Mucosa of stomach (tissue), 1 donor: ENCODE measurements around the gene KCTD15.
A peak's percentile ranks its signal among the peaks of the same experiment; 100 is the strongest.

Source experiments
- H3K27me3 ChIP-seq: one replicate; pipeline ENCODE4 v1.7.0; 2013; ENCODE audit warnings: mild to moderate bottlenecking, low read length; ENCODE audit not compliant: control insufficient read depth, insufficient read depth
- H3K36me3 ChIP-seq: one replicate; pipeline ENCODE4 v1.7.0; 2013; ENCODE audit warnings: low read length; ENCODE audit not compliant: control insufficient read depth, insufficient read depth
- H3K4me1 ChIP-seq: one replicate; pipeline ENCODE4 v1.7.0; 2013; ENCODE audit warnings: mild to moderate bottlenecking, low read length; ENCODE audit not compliant: control insufficient read depth, insufficient read depth
- H3K4me3 ChIP-seq: one replicate; pipeline ENCODE4 v1.7.0; 2013; ENCODE audit warnings: low read length
- H3K9ac ChIP-seq: one replicate; pipeline ENCODE4 v1.7.0; 2013; ENCODE audit warnings: mild to moderate bottlenecking, low read length, moderate library complexity
- H3K9me3 ChIP-seq: one replicate; pipeline ENCODE4 v1.7.0; 2013; ENCODE audit warnings: mild to moderate bottlenecking, low read length, moderate library complexity; ENCODE audit not compliant: control insufficient read depth
- donor health status: Pancreatic carcinoma.

The KCTD15 gene

GRCh38 chr19:33796164-33796875 is at the start of gene KCTD15:
TSS of gene KCTD15 (plus strand) at chr19:33796870. CDS start at chr19:33800455, 3,585 bp downstream.
- peak within 1 kb of the TSS; percentile 50 for H3K4me3 ChIP-seq
- H3K36me3 ChIP-seq: no peaks in the 10 kb centered on the region
- H3K9ac ChIP-seq: peak within 1 kb of the TSS; percentile 73
- no peaks in the 10 kb centered on the region for H3K9me3 ChIP-seq
- no peaks in the 10 kb centered on the region for H3K27me3 ChIP-seq
- H3K4me1 ChIP-seq: peaks cover 9% of the 10 kb centered on the region

- H3K4me3 ChIP-seq: no peak overlapping the region
- no peak overlapping the region for H3K9ac ChIP-seq
- H3K27me3 ChIP-seq: no peaks in the 10 kb centered on the region
- no peaks in the 10 kb centered on the region for H3K36me3 ChIP-seq
- no peaks in the 10 kb centered on the region for H3K4me1 ChIP-seq
- H3K9me3 ChIP-seq: no peaks in the 10 kb centered on the region
Observed at GRCh38 chr19:33747273-33747672, 49.4 kb upstream of the KCTD15 start.

- Histone ChIP-seq H3K4me1 (no peaks in the 10 kb centered on the region), H3K36me3 (no peaks in the 10 kb centered on the region), H3K27me3 (no peaks in the 10 kb centered on the region), H3K4me3 (no peak overlapping the region), H3K9ac (no peak overlapping the region), H3K9me3 (no peaks in the 10 kb centered on the region)
Observed at GRCh38 chr19:33748231-33748630, 48.4 kb upstream of the KCTD15 start.

GRCh38 chr19:33749016-33749415 is 47.7 kb upstream of the KCTD15 start:
- Histone ChIP-seq H3K36me3 (no peaks in the 10 kb centered on the region), H3K4me1 (no peaks in the 10 kb centered on the region), H3K4me3 (no peak overlapping the region), H3K9ac (no peak overlapping the region), H3K27me3 (no peaks in the 10 kb centered on the region), H3K9me3 (no peaks in the 10 kb centered on the region)

GRCh38 chr19:33749619-33750175 is 47.0 kb upstream of the KCTD15 start:
- Histone ChIP-seq H3K9me3 (no peaks in the 10 kb centered on the region), H3K9ac (no peak overlapping the region), H3K4me3 (no peak overlapping the region), H3K4me1 (no peaks in the 10 kb centered on the region), H3K27me3 (no peaks in the 10 kb centered on the region), H3K36me3 (no peaks in the 10 kb centered on the region)

- no peak overlapping the region for H3K4me3 ChIP-seq
- H3K27me3 ChIP-seq: no peaks in the 10 kb centered on the region
- H3K4me1 ChIP-seq: no peaks in the 10 kb centered on the region
- H3K36me3 ChIP-seq: no peaks in the 10 kb centered on the region
- no peak overlapping the region for H3K9ac ChIP-seq
- H3K9me3 ChIP-seq: no peaks in the 10 kb centered on the region
Observed at GRCh38 chr19:33750587-33751435, 45.9 kb upstream of the KCTD15 start.

GRCh38 chr19:33751436-33751770 is 45.3 kb upstream of the KCTD15 start:
- no peaks in the 10 kb centered on the region for H3K9me3 ChIP-seq
- no peaks in the 10 kb centered on the region for H3K4me1 ChIP-seq
- H3K4me3 ChIP-seq: no peak overlapping the region
- no peaks in the 10 kb centered on the region for H3K27me3 ChIP-seq
- no peak overlapping the region for H3K9ac ChIP-seq
- no peaks in the 10 kb centered on the region for H3K36me3 ChIP-seq

- H3K36me3 ChIP-seq: no peaks in the 10 kb centered on the region
- H3K27me3 ChIP-seq: no peaks in the 10 kb centered on the region
- H3K4me3 ChIP-seq: no peak overlapping the region
- H3K9me3 ChIP-seq: no peaks in the 10 kb centered on the region
- H3K9ac ChIP-seq: no peak overlapping the region
- H3K4me1 ChIP-seq: no peaks in the 10 kb centered on the region
Observed at GRCh38 chr19:33752018-33752800, 44.5 kb upstream of the KCTD15 start.

GRCh38 chr19:33752945-33753344 is 43.7 kb upstream of the KCTD15 start:
- Histone ChIP-seq H3K9me3 (no peaks in the 10 kb centered on the region), H3K27me3 (no peaks in the 10 kb centered on the region), H3K9ac (no peak overlapping the region), H3K36me3 (no peaks in the 10 kb centered on the region), H3K4me3 (no peak overlapping the region), H3K4me1 (no peaks in the 10 kb centered on the region)

GRCh38 chr19:33754361-33754760 is 42.3 kb upstream of the KCTD15 start:
- Histone ChIP-seq H3K9me3 (no peaks in the 10 kb centered on the region), H3K36me3 (no peaks in the 10 kb centered on the region), H3K4me3 (no peak overlapping the region), H3K9ac (no peak overlapping the region), H3K4me1 (no peaks in the 10 kb centered on the region), H3K27me3 (no peaks in the 10 kb centered on the region)

GRCh38 chr19:33755099-33756035 is 41.3 kb upstream of the KCTD15 start:
- Histone ChIP-seq H3K4me3 (no peak overlapping the region), H3K36me3 (no peaks in the 10 kb centered on the region), H3K9me3 (no peaks in the 10 kb centered on the region), H3K9ac (no peak overlapping the region), H3K4me1 (no peaks in the 10 kb centered on the region), H3K27me3 (no peaks in the 10 kb centered on the region)
